HepG2 (cell line): ENCODE data around the gene RALY. TPM values are rescaled to one million over a fixed set of nuclear protein-coding genes. Genes with fewer than 3 reads are reported as not detected.

ENCODE experiments used
- ATAC-seq: fragments of 200-7000 bp; cut with Tn5 transposase; 3 replicates; pipeline ENCODE4 v1.9.1; 2020; ENCODE audit warnings: mild to moderate bottlenecking, moderate library complexity
- BruUV-seq: library from RNA; stranded (reverse); fragments of 400-500 nt; replicated peaks from 2 replicates; lab custom pipeline; 2021; lab: Mats Ljungman, UMichigan
- CTCF ChIA-PET: fragments of 300-600 bp; formaldehyde crosslinking; extraction: SDS; loops from one replicate; lab custom pipeline; 2021; ENCODE audit warnings: low total read pairs, inconsistent platforms, low intra/inter-chr PET ratio; lab: Yijun Ruan, JAX
- POLR2A ChIA-PET: fragments of 350-600 bp; sonication (Branson Sonifier 250); formaldehyde crosslinking; loops from one replicate; lab custom pipeline; 2020; ENCODE audit warnings: antibody characterized with exemption, inconsistent platforms; lab: Yijun Ruan, JAX
- DNase-seq: peaks from one replicate; pipeline ENCODE4 v3.0.0-alpha.2; 2015; ENCODE audit warnings: low spot score
- FAIRE-seq: peaks from 3 replicates; lab custom pipeline; 2011; peaks lifted over from hg19 to GRCh38; lab: Jason Lieb, UNC
- H2AFZ ChIP-seq: one replicate; pipeline ENCODE4 v1.6.1; 2011; ENCODE audit warnings: low read length, inconsistent platforms
- H3K27ac ChIP-seq: fragments of 300-600 bp; 3 replicates; pipeline ENCODE4 v1.8.0; 2011; ENCODE audit warnings: mixed run types, mild to moderate bottlenecking, mixed read lengths, low read length, inconsistent platforms; ENCODE audit not compliant: insufficient read depth; ENCODE audit errors: extremely low read length
- H3K27me3 ChIP-seq, 2 experiments: fragments of 200-600 bp in 1 of 2; 2 replicates in 1 of 2; 3 replicates in 1 of 2; pipeline versions ENCODE4 v1.6.0 to v1.8.0; 2011; ENCODE audit warnings: low read length in 2 of 2, mild to moderate bottlenecking in 2 of 2, moderate library complexity in 2 of 2, inconsistent platforms in 1 of 2; ENCODE audit not compliant: insufficient read depth in 2 of 2, control insufficient read depth in 1 of 2
- H3K36me3 ChIP-seq, 2 experiments: fragments of 200-600 bp in 1 of 2; replicated peaks in 1 of 2; 2 replicates in 1 of 2; 3 replicates in 1 of 2; pipeline versions ENCODE4 v1.5.1 to v1.8.0; 2011; ENCODE audit warnings: low read length in 2 of 2, inconsistent platforms in 1 of 2; ENCODE audit not compliant: insufficient read depth in 2 of 2, control insufficient read depth in 1 of 2
- H3K4me1 ChIP-seq: 2 replicates; pipeline ENCODE4 v1.5.1; 2012; ENCODE audit warnings: low read length, inconsistent platforms; ENCODE audit not compliant: insufficient read depth
- H3K4me2 ChIP-seq: 2 replicates; pipeline ENCODE4 v1.6.0; 2011; ENCODE audit warnings: low read depth, low read length, inconsistent platforms
- H3K4me3 ChIP-seq, 3 experiments: fragments of 200-600 bp in 1 of 3; sonication (generic), shearing (Covaris generic) in 1 of 3; replicated peaks in 1 of 3; 2 replicates each; pipeline ENCODE4 v1.5.1; 2011 to 2016; ENCODE audit warnings: low read length in 3 of 3, inconsistent platforms in 2 of 3, low read depth in 2 of 3, mild to moderate bottlenecking in 2 of 3, control low read depth in 1 of 3, mixed read lengths in 1 of 3; ENCODE audit not compliant: insufficient read depth in 1 of 3
- H3K79me2 ChIP-seq: one replicate; pipeline ENCODE4 v1.6.1; 2011; ENCODE audit warnings: low read length, inconsistent platforms; ENCODE audit not compliant: insufficient read depth
- H3K9ac ChIP-seq: 2 replicates; pipeline ENCODE4 v1.6.0; 2011; ENCODE audit warnings: mild to moderate bottlenecking, low read depth, low read length, inconsistent platforms; ENCODE audit not compliant: insufficient read depth
- H3K9me3 ChIP-seq: 2 replicates; pipeline ENCODE4 v1.5.1; 2012; ENCODE audit warnings: mild to moderate bottlenecking, low read length
- H4K20me1 ChIP-seq: 2 replicates; pipeline ENCODE4 v1.6.0; 2011; ENCODE audit warnings: inconsistent platforms, mild to moderate bottlenecking, low read length, moderate library complexity; ENCODE audit not compliant: insufficient read depth
- CCAR2 ChIP-seq: fragments of 200-400 bp; formaldehyde crosslinking; optimal IDR thresholded peaks from 2 replicates; pipeline ENCODE3; 2018; ENCODE audit warnings: low read depth, mild to moderate bottlenecking, low read length, moderate library complexity
- HOXA5 ChIP-seq: sonication (generic); formaldehyde crosslinking; IDR thresholded peaks from 2 replicates; pipeline ENCODE4 v1.4.0; 2020; ENCODE audit warnings: missing genetic modification reagents
- TAF15 ChIP-seq: fragments of 200-400 bp; formaldehyde crosslinking; IDR thresholded peaks from one replicate; pipeline ENCODE4 v1.6.1; 2018; ENCODE audit warnings: mild to moderate bottlenecking, low read depth, low read length; ENCODE audit not compliant: poor library complexity, severe bottlenecking
- ZKSCAN5 ChIP-seq: sonication (generic); formaldehyde crosslinking; IDR thresholded peaks from 2 replicates; pipeline ENCODE4 v1.5.1; 2020; ENCODE audit warnings: mild to moderate bottlenecking, missing genetic modification reagents
- ZMYM3 ChIP-seq: sonication (generic); formaldehyde crosslinking; IDR thresholded peaks from 2 replicates; pipeline ENCODE4 v1.5.1; 2020; ENCODE audit warnings: mild to moderate bottlenecking, missing genetic modification reagents
- ZNF234 ChIP-seq: sonication (generic); formaldehyde crosslinking; conservative IDR thresholded peaks from 2 replicates; pipeline ENCODE4 v1.5.1; 2020; ENCODE audit warnings: mild to moderate bottlenecking, missing genetic modification reagents
- ZNF296 ChIP-seq: sonication (generic); formaldehyde crosslinking; conservative IDR thresholded peaks from 2 replicates; pipeline ENCODE4 v1.5.0; 2020; ENCODE audit warnings: mild to moderate bottlenecking, missing genetic modification reagents
- ZNF562 ChIP-seq: sonication (generic); formaldehyde crosslinking; IDR thresholded peaks from 2 replicates; pipeline ENCODE4 v1.8.0; 2022; ENCODE audit warnings: missing genetic modification reagents, borderline replicate concordance
- ZNF629 ChIP-seq: sonication (generic); formaldehyde crosslinking; conservative IDR thresholded peaks from 2 replicates; pipeline ENCODE4 v1.5.0; 2020; ENCODE audit warnings: missing genetic modification reagents
- ZNF790 ChIP-seq: sonication (generic); formaldehyde crosslinking; IDR thresholded peaks from 2 replicates; pipeline ENCODE4 v1.8.0; 2022; ENCODE audit warnings: missing genetic modification reagents, mild to moderate bottlenecking, borderline replicate concordance
- WGBS: methylation state at CpG from one replicate; pipeline ENCODE4 v1.1.6; 2017; ENCODE audit warnings: low lambda C conversion rate; 5-methylcytosine and 5-hydroxymethylcytosine counted together
- in situ Hi-C: cut with HindIII; loops from 2 replicates; pipeline ENCODE4 v1.10.0; 2017; ENCODE audit warnings: low pct_unique_long_range_greater_than_20kb; ENCODE audit not compliant: extremely low pct_ligation_motif_present
- intact Hi-C: fragments of 100-400 bp; cut with micrococcal nuclease; formaldehyde crosslinking; loops from one replicate; pipeline ENCODE4 v1.10.0; 2022; ENCODE audit not compliant: unreplicated experiment
- polyA plus RNA-seq, 8 experiments: library from polyadenylated mRNA; depleted of rRNA in 3 of 8; stranded (reverse) in 7 of 8; unstranded in 1 of 8; fragments of >200 nt; fragmentation: Illumina TruSeq in 4 of 8; extraction: Trizol in 4 of 8; gene quantifications; 2 replicates each; pipeline versions ENCODE4 v1.2.1 to v1.2.3, GENCODE V29; 2011 to 2016; ENCODE audit warnings: low read depth in 4 of 8, missing spikeins in 1 of 8, mixed read lengths in 1 of 8; ENCODE audit not compliant: insufficient read depth in 1 of 8
- total RNA-seq, 5 experiments: library from RNA; depleted of rRNA; stranded (reverse); fragments of >200 nt; fragmentation: Illumina TruSeq; extraction: Trizol; gene quantifications; 2 replicates each; pipeline ENCODE4 v1.2.3, GENCODE V29; 2016; ENCODE audit warnings: low read depth in 1 of 5
- TF ChIP-seq, protein P1 (sequence below): sonication (generic); formaldehyde crosslinking; IDR thresholded peaks from 2 replicates; pipeline ENCODE4 v1.9.0; 2021; ENCODE audit warnings: missing genetic modification reagents, borderline replicate concordance
- TF ChIP-seq, protein P2 (sequence below): sonication (generic); formaldehyde crosslinking; IDR thresholded peaks from 2 replicates; pipeline ENCODE4 v1.5.1; 2020; ENCODE audit warnings: missing genetic modification reagents, mild to moderate bottlenecking, borderline replicate concordance
- TF ChIP-seq, protein P3 (sequence below): sonication (generic); formaldehyde crosslinking; IDR thresholded peaks from 2 replicates; pipeline ENCODE4 v1.8.1; 2023; ENCODE audit warnings: mild to moderate bottlenecking, missing genetic modification reagents, borderline replicate concordance
- TF ChIP-seq, protein P4 (sequence below): sonication (generic); formaldehyde crosslinking; IDR thresholded peaks from 2 replicates; pipeline ENCODE4 v1.5.0; 2020; ENCODE audit warnings: mild to moderate bottlenecking, missing genetic modification reagents
- TF ChIP-seq, protein P5 (sequence below): sonication (generic); formaldehyde crosslinking; conservative IDR thresholded peaks from 2 replicates; pipeline ENCODE4 v1.8.1; 2023; ENCODE audit warnings: missing genetic modification reagents

The RALY gene
- total and polyA plus RNA-seq, 2 of the 13 experiments (the other 11 are each of a cell fraction or from before 2014, with no cell fraction given): 178 to 186 TPM

DNA sequence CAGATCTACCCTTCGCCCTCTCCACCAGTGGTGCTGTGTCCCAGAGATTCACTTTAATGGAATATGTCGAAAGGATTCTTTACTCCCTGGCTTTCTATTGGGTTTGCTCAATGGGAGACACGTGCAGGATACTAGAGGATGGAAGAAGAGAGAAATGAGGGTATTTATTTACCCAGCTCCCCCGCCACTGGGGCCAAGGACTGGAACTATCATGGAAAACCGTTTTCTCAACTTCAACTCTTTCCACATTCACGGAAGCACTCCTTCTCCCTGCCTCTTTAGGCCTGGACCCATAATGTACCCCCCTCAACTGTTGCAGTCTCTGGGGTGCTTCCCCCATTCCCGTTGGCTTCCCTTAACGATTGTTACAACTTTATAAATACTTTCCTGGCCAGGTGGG, 26.6 kb upstream of the RALY start (continued):
- TF ChIP-seq, protein P1, sequence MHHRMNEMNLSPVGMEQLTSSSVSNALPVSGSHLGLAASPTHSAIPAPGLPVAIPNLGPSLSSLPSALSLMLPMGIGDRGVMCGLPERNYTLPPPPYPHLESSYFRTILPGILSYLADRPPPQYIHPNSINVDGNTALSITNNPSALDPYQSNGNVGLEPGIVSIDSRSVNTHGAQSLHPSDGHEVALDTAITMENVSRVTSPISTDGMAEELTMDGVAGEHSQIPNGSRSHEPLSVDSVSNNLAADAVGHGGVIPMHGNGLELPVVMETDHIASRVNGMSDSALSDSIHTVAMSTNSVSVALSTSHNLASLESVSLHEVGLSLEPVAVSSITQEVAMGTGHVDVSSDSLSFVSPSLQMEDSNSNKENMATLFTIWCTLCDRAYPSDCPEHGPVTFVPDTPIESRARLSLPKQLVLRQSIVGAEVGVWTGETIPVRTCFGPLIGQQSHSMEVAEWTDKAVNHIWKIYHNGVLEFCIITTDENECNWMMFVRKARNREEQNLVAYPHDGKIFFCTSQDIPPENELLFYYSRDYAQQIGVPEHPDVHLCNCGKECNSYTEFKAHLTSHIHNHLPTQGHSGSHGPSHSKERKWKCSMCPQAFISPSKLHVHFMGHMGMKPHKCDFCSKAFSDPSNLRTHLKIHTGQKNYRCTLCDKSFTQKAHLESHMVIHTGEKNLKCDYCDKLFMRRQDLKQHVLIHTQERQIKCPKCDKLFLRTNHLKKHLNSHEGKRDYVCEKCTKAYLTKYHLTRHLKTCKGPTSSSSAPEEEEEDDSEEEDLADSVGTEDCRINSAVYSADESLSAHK (CRISPR knock-in tag): no peak
- TF ChIP-seq, protein P2, sequence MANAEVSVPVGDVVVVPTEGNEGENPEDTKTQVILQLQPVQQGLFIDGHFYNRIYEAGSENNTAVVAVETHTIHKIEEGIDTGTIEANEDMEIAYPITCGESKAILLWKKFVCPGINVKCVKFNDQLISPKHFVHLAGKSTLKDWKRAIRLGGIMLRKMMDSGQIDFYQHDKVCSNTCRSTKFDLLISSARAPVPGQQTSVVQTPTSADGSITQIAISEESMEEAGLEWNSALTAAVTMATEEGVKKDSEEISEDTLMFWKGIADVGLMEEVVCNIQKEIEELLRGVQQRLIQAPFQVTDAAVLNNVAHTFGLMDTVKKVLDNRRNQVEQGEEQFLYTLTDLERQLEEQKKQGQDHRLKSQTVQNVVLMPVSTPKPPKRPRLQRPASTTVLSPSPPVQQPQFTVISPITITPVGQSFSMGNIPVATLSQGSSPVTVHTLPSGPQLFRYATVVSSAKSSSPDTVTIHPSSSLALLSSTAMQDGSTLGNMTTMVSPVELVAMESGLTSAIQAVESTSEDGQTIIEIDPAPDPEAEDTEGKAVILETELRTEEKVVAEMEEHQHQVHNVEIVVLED (CRISPR knock-in tag): no peak
- TF ChIP-seq ZMYM3 (CRISPR knock-in tag) (no peak), ZNF296 (CRISPR knock-in tag) (no peak), ZNF562 (no peak)
- TF ChIP-seq, protein P3, sequence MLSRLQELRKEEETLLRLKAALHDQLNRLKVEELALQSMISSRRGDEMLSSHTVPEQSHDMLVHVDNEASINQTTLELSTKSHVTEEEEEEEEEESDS (CRISPR knock-in tag): no peak

DNA sequence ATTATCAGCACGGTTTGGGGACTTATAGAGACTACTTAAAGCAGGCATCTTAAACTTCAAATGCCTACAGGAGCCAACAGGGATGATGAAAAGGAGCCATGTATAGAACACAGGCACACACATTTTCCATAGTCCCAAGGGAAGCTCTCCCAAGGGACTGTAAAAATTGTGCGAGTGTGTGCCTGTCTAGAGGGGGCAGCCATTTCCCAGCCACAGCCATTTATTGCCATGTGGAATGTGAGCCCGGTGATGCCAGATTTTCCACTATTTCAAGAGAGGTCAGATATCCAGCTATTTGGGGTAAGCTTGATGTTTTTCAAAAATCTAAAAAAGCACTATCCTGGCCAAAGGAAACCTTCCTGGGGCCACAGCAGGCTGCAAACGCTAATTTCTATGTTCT, 24.1 kb upstream of the RALY start:
- Histone ChIP-seq H3K27ac (no peak overlapping the region), H3K9ac (no peak overlapping the region), H3K4me2 (no peak overlapping the region), H3K27me3 (peaks cover 3 to 35% of the 10 kb centered on the region in 2 experiments; a peak in 3 of 5 replicates), H3K36me3 (no peaks in the 10 kb centered on the region), H3K4me3 (no peak overlapping the region), H3K4me1 (no peaks in the 10 kb centered on the region), H2AFZ (no peak overlapping the region), H3K79me2 (no peaks in the 10 kb centered on the region), H4K20me1 (no peaks in the 10 kb centered on the region), H3K9me3 (no peaks in the 10 kb centered on the region)
- ATAC-seq (peak; percentile 29; the same call in 1 of the 3 replicates), FAIRE-seq (no peak), DNase-seq (no peak)
- in situ Hi-C loops: no loop called here
- BruUV-seq: no TSS peak
- POLR2A ChIA-PET: interaction anchor here (1.4 kb wide), 1 partner anchor 23 kb away, joined by 7 read pairs; the partner anchor contains the start of gene RALY
- CTCF ChIA-PET: no interaction called here
- WGBS: 36% methylated on average over 4 of the region's 4 CpGs
- intact Hi-C loops: no loop called here
- no peak for TF ChIP-seq ZNF790 (CRISPR knock-in tag)
- no peak for TF ChIP-seq ZNF629 (CRISPR knock-in tag)
- no peak for TF ChIP-seq ZKSCAN5 (CRISPR knock-in tag)
- TF ChIP-seq TAF15: no peak
- TF ChIP-seq, protein P4, sequence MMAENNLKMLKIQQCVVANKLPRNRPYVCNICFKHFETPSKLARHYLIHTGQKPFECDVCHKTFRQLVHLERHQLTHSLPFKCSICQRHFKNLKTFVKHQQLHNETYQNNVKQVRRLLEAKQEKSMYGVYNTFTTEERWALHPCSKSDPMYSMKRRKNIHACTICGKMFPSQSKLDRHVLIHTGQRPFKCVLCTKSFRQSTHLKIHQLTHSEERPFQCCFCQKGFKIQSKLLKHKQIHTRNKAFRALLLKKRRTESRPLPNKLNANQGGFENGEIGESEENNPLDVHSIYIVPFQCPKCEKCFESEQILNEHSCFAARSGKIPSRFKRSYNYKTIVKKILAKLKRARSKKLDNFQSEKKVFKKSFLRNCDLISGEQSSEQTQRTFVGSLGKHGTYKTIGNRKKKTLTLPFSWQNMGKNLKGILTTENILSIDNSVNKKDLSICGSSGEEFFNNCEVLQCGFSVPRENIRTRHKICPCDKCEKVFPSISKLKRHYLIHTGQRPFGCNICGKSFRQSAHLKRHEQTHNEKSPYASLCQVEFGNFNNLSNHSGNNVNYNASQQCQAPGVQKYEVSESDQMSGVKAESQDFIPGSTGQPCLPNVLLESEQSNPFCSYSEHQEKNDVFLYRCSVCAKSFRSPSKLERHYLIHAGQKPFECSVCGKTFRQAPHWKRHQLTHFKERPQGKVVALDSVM: no peak
- TF ChIP-seq, protein P5, sequence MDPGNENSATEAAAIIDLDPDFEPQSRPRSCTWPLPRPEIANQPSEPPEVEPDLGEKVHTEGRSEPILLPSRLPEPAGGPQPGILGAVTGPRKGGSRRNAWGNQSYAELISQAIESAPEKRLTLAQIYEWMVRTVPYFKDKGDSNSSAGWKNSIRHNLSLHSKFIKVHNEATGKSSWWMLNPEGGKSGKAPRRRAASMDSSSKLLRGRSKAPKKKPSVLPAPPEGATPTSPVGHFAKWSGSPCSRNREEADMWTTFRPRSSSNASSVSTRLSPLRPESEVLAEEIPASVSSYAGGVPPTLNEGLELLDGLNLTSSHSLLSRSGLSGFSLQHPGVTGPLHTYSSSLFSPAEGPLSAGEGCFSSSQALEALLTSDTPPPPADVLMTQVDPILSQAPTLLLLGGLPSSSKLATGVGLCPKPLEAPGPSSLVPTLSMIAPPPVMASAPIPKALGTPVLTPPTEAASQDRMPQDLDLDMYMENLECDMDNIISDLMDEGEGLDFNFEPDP (CRISPR knock-in tag): no peak
- TF ChIP-seq HOXA5 (CRISPR knock-in tag): no peak
- no peak for TF ChIP-seq CCAR2
- TF ChIP-seq ZNF234 (CRISPR knock-in tag): no peak
